ENCODE measurements around the gene DAPK1.
"Not testable (repeated sequence)": the region's sequence is repeated elsewhere in the genome, so short reads cannot be mapped to it uniquely, and the experiment has no call there.

The DAPK1 gene

GRCh38 chr9:87548159-87548558, 50.5 kb downstream of the DAPK1 start:
- DNase-seq = no peak

GRCh38 chr9:87549088-87549487, 51.4 kb downstream of the DAPK1 start:
- not testable (repeated sequence) for DNase-seq

GRCh38 chr9:87549791-87550190, 52.1 kb downstream of the DAPK1 start:
- DNase-seq = no peak

- no peak for DNase-seq
These were observed 52.7 kb downstream of the DAPK1 start for GRCh38 chr9:87550253-87550954.

GRCh38 chr9:87551772-87552217, 54.1 kb downstream of the DAPK1 start:
- no peak for DNase-seq

- no peak for DNase-seq
These were observed 56.7 kb downstream of the DAPK1 start for GRCh38 chr9:87554171-87554910.

- DNase-seq = no peak
These were observed 57.3 kb downstream of the DAPK1 start for GRCh38 chr9:87554976-87555375.

GRCh38 chr9:87556039-87556438, 58.4 kb downstream of the DAPK1 start:
- DNase-seq = no peak

GRCh38 chr9:87556821-87557220, 59.2 kb downstream of the DAPK1 start:
- DNase-seq = no peak

- no peak for DNase-seq
These were observed 60.3 kb downstream of the DAPK1 start for GRCh38 chr9:87557996-87558395.

- no peak for DNase-seq
These were observed 61.0 kb downstream of the DAPK1 start for GRCh38 chr9:87558606-87559190.

- no peak for DNase-seq
These were observed 64.4 kb downstream of the DAPK1 start for GRCh38 chr9:87562062-87562461.

- no peak for DNase-seq
These were observed 65.0 kb downstream of the DAPK1 start for GRCh38 chr9:87562530-87563170.

- DNase-seq = no peak
These were observed 66.4 kb downstream of the DAPK1 start for GRCh38 chr9:87564111-87564510.

- no peak for DNase-seq
These were observed 67.1 kb downstream of the DAPK1 start for GRCh38 chr9:87564791-87565241.

- no peak for DNase-seq
These were observed 69.3 kb downstream of the DAPK1 start for GRCh38 chr9:87567001-87567400.

GRCh38 chr9:87567571-87567970, 69.9 kb downstream of the DAPK1 start:
- no peak for DNase-seq

GRCh38 chr9:87567983-87568382, 70.3 kb downstream of the DAPK1 start:
- DNase-seq = no peak

- DNase-seq = no peak
These were observed 70.7 kb downstream of the DAPK1 start for GRCh38 chr9:87568401-87568800.

- DNase-seq = no peak
These were observed 71.4 kb downstream of the DAPK1 start for GRCh38 chr9:87569008-87569509.

- DNase-seq = no peak
These were observed 71.9 kb downstream of the DAPK1 start for GRCh38 chr9:87569518-87569917.

GRCh38 chr9:87570000-87570908, 72.6 kb downstream of the DAPK1 start:
- DNase-seq = no peak

Data from stimulated activated naive CD4-positive, alpha-beta T cell treated with Interleukin-2 at 50 U/mL for 16 hours (primary cell).